Suprapubic skin (tissue), 4 donors: ENCODE data around the gene CYP21A2. TPM values are rescaled to one million over a fixed set of nuclear protein-coding genes. Genes with fewer than 3 reads are reported as not detected.
"Not testable (repeated sequence)": the region's sequence is repeated elsewhere in the genome, so short reads cannot be mapped to it uniquely, and the experiment has no call there.

Experiments used
- DNase-seq, 2 donors: peaks; one replicate each; pipeline ENCODE4 v3.0.0-alpha.2; 2019; ENCODE audit warnings: low spot score in 2 of 2
- H3K27ac ChIP-seq: fragments of 200-600 bp; sonication (generic); one replicate; pipeline ENCODE4 v1.5.1; 2019
- H3K27me3 ChIP-seq: fragments of 200-600 bp; sonication (generic); one replicate; pipeline ENCODE4 v1.5.1; 2019
- H3K36me3 ChIP-seq: fragments of 200-600 bp; sonication (generic); one replicate; pipeline ENCODE4 v1.5.1; 2019
- H3K4me1 ChIP-seq: fragments of 200-600 bp; sonication (generic); one replicate; pipeline ENCODE4 v1.5.1; 2019
- H3K4me3 ChIP-seq: fragments of 200-600 bp; sonication (generic); one replicate; pipeline ENCODE4 v1.5.1; 2019; ENCODE audit warnings: mild to moderate bottlenecking
- H3K9me3 ChIP-seq: fragments of 200-600 bp; sonication (generic); one replicate; pipeline ENCODE4 v1.5.1; 2019
- EP300 ChIP-seq: sonication (generic); formaldehyde crosslinking; IDR thresholded peaks from one replicate; pipeline ENCODE4 v1.6.1; 2017; ENCODE audit warnings: antibody characterized with exemption
- POLR2A ChIP-seq, 2 donors: fragments of 450-650 bp; IDR thresholded peaks; one replicate each; pipeline ENCODE4 v1.6.1; 2017; ENCODE audit warnings: antibody characterized with exemption in 2 of 2, mild to moderate bottlenecking in 2 of 2, moderate library complexity in 2 of 2
- POLR2AphosphoS5 ChIP-seq, 3 donors: sonication (generic); formaldehyde crosslinking; IDR thresholded peaks; one replicate each; pipeline ENCODE4 v1.6.1; 2017; ENCODE audit warnings: antibody characterized with exemption in 3 of 3
- WGBS: methylation state at CpG from one replicate; pipeline ENCODE4 v1.1.5; 2018; 5-methylcytosine and 5-hydroxymethylcytosine counted together
- total RNA-seq, 4 donors: library from RNA; depleted of rRNA; stranded (reverse); fragments of >200 nt; gene quantifications; one replicate each; pipeline ENCODE4 v1.1.0, GENCODE V29; 2016
- TF ChIP-seq, protein P1 (sequence below), 2 donors: fragments of 200-600 bp in 1 of 2; fragments of 450-650 bp in 1 of 2; sonication (generic) in 1 of 2; IDR thresholded peaks; one replicate each; pipeline ENCODE4 v1.5.1; 2016 to 2019; ENCODE audit warnings: antibody characterized with exemption in 2 of 2, mild to moderate bottlenecking in 1 of 2, moderate library complexity in 1 of 2

Gene CYP21A2
- total RNA-seq, 4 donors from 2014 or later, result 0.39 to 2.3 TPM; not detected in 2

GRCh38 chr6:32041385-32041784, 3.2 kb downstream of the CYP21A2 start:
- H3K9me3 ChIP-seq, DNase-seq, H3K36me3 ChIP-seq, H3K4me3 ChIP-seq, H3K4me1 ChIP-seq, H3K27me3 ChIP-seq, H3K27ac ChIP-seq: not testable (repeated sequence)
- WGBS, result 73% methylated on average over 3 of the region's 10 CpGs

- H3K9me3 ChIP-seq, H3K27me3 ChIP-seq, H3K27ac ChIP-seq, H3K4me3 ChIP-seq, H3K36me3 ChIP-seq: not testable (repeated sequence)
- WGBS, result no CpG with 5 or more reads among the region's 15 CpGs
- peak in 1 of 2 donors; percentile 60 for DNase-seq
- peaks cover 14% of the 10 kb centered on the region for H3K4me1 ChIP-seq
These were observed 4.1 kb downstream of the CYP21A2 start for GRCh38 chr6:32042276-32042675.

DNA sequence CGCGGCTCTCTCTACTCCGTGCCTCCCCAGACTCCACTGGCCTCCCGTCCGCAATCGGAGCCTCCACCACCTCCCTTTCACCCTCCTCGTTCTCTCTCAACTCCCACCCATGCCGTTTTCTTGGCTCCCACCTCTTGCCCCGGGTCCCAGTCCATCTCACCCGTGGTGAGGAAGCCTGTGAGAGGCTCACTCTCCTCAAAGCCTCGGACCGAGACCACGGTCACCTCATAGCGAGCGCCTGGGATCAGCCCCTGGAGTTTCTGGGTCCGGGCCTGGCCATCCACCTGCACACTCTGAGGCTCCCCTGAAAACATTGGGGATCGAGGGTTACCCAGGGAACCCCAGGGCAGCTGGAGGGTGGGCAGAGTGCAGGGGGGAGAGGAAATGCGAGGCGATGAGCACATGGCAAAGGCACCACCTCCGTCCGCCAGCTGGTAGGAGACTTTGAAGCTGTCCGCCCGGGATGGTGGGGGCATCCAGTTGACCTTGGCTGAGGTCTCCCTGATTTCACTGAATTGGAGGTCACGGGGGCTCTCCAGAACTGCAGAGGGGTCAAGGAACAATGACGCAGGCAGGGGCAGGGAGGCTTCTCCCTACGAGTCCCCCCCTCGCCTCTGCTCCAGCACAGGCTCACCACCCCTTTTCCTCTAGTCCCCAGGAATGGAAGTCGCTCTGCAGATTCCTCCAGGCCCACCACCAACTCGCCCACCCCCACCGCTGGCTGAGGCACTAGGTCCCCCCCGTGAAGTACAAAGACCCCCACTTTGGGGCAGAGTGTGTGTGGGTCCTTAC, 5.6 kb downstream of the CYP21A2 start:
- H3K27me3 ChIP-seq, H3K4me3 ChIP-seq, H3K27ac ChIP-seq, H3K9me3 ChIP-seq, H3K36me3 ChIP-seq: not testable (repeated sequence)
- WGBS, result 90% methylated on average over 19 of the region's 31 CpGs
- DNase-seq, result peak in 1 of 2 donors; percentile 58
- peaks cover 29% of the 10 kb centered on the region for H3K4me1 ChIP-seq

DNA sequence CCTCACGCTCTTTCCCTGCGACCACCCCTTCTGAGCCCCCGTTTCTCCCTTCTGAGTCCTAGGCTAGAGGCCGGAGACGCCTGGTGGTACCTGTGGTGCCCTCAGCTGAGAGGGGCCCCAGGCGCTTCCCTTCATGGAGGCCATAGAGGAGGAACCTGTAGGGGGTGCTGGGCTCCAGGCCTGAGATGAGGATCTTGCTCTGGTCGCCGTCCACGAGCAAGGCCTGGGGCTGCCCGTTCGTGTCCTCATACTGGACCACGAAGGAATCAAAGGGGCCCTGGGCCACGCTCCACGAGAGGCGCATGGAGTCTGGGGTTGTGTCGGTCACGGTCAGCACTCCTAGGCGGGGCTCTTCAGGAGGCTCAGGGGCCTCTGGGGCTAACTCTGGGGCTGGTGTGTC, 6.7 kb downstream of the CYP21A2 start:
- H3K27me3 ChIP-seq, H3K27ac ChIP-seq, H3K4me3 ChIP-seq, H3K36me3 ChIP-seq, H3K9me3 ChIP-seq: not testable (repeated sequence)
- WGBS, result no CpG with 5 or more reads among the region's 18 CpGs
- peaks cover 30% of the 10 kb centered on the region for H3K4me1 ChIP-seq
- peak in 1 of 2 donors; percentile 65 for DNase-seq

- peak overlapping the region; percentile 93 for H3K27ac ChIP-seq
- H3K36me3 ChIP-seq, result no peaks in the 10 kb centered on the region
- TF ChIP-seq POLR2AphosphoS5 (IDR thresholded peaks at IDR 0.05) (no peak), EP300 (no peak), POLR2A (IDR thresholded peaks at IDR 0.05) (peak in 1 of 2 donors; percentile 5)
- TF ChIP-seq, protein P1, sequence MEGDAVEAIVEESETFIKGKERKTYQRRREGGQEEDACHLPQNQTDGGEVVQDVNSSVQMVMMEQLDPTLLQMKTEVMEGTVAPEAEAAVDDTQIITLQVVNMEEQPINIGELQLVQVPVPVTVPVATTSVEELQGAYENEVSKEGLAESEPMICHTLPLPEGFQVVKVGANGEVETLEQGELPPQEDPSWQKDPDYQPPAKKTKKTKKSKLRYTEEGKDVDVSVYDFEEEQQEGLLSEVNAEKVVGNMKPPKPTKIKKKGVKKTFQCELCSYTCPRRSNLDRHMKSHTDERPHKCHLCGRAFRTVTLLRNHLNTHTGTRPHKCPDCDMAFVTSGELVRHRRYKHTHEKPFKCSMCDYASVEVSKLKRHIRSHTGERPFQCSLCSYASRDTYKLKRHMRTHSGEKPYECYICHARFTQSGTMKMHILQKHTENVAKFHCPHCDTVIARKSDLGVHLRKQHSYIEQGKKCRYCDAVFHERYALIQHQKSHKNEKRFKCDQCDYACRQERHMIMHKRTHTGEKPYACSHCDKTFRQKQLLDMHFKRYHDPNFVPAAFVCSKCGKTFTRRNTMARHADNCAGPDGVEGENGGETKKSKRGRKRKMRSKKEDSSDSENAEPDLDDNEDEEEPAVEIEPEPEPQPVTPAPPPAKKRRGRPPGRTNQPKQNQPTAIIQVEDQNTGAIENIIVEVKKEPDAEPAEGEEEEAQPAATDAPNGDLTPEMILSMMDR (IDR thresholded peaks at IDR 0.05), result no peak
- no peak overlapping the region for H3K4me3 ChIP-seq
- 81% methylated on average over 15 of the region's 22 CpGs for WGBS
- H3K9me3 ChIP-seq, result no peaks in the 10 kb centered on the region
- H3K27me3 ChIP-seq, result no peaks in the 10 kb centered on the region
- H3K4me1 ChIP-seq, result peaks cover 30% of the 10 kb centered on the region
- DNase-seq, result peak in 1 of 2 donors; percentile 68
These were observed 7.7 kb downstream of the CYP21A2 start for GRCh38 chr6:32045811-32046449.

GRCh38 chr6:32046450-32047083, 8.4 kb downstream of the CYP21A2 start:
- Histone ChIP-seq H3K4me3 (no peak overlapping the region), H3K36me3 (no peaks in the 10 kb centered on the region), H3K4me1 (peaks cover 30% of the 10 kb centered on the region), H3K9me3 (no peaks in the 10 kb centered on the region), H3K27me3 (no peaks in the 10 kb centered on the region), H3K27ac (peak overlapping the region; percentile 93)
- DNase-seq, result peak in 1 of 2 donors; percentile 82
- no CpG with 5 or more reads among the region's 14 CpGs for WGBS
- TF ChIP-seq, protein P1 (IDR thresholded peaks at IDR 0.05), result peak in 1 of 2 donors; percentile 15
- no peak for TF ChIP-seq EP300

DNA sequence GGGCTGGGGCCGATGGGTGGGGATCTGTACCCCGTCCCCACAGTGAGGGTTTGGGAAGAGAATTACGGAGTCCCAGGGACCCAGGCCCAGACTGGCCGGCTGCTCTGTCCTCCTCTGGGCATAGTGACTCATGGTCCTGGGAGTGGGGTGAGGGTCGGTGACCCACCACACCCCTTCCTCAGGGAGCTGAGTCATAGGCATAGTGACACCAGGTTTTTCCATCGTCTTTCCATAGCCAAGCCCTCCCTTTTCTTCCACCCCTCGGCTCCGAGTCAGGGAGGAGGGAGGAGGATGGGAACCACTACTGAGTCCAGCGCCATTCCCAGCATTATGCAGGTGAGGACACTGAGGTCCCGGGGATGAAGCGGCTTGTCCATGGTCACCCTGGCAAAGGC, 8.9 kb downstream of the CYP21A2 start:
- 80% methylated on average over 3 of the region's 11 CpGs for WGBS
- DNase-seq, result no peak
- Histone ChIP-seq H3K27me3 (no peaks in the 10 kb centered on the region), H3K36me3 (no peaks in the 10 kb centered on the region), H3K9me3 (no peaks in the 10 kb centered on the region), H3K27ac (peak overlapping the region; percentile 93), H3K4me1 (peaks cover 30% of the 10 kb centered on the region), H3K4me3 (no peak overlapping the region)
- TF ChIP-seq POLR2AphosphoS5 (IDR thresholded peaks at IDR 0.05) (peak in 1 of 3 donors; percentile 59), EP300 (no peak), POLR2A (IDR thresholded peaks at IDR 0.05) (peak in 1 of 2 donors; percentile 8)
- TF ChIP-seq, protein P1 (IDR thresholded peaks at IDR 0.05), result no peak
